ENCODE measurements around the gene FAM186B.

FAM186B gene

DNA sequence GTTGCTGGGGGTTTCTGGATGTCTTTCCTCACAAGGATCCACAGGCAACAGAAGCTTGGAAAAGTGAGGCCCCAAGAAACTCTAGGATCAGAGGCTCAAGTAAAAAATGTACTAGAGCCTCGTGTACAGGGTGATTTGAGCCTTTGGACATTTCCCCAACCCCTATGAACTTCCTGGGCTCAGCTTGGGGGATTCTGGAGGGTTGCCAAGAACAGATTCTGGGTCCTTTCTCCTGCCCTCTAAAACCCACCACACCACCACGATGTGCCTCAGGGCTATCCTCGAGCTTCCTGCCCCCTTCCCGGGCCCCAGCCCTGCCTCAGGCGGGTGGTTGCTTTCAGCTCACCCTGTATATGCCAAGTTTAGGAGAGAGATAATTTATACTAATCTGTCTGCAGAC lies 583 bp downstream of the FAM186B start:
- DNase-seq: no peak

DNA sequence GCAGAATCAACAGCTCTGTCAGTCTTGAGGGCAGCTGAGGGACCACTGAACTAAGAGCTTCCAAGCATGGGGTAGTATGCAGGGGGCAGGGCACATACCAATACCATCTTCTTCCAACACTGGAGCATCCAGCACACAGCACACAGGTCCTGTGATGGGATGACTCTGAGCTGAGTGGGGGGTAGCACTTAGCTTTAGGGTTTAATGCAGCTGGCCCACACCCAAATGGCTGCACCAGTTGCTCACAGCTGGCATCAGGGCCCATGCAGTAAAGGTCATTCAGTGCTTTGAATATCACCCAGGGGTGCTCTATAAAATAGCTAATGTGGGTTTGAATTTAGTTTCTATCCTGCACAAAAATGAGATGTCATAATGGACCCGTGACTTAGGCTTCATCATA lies 1.7 kb downstream of the FAM186B start:
- no peak for DNase-seq

DNA sequence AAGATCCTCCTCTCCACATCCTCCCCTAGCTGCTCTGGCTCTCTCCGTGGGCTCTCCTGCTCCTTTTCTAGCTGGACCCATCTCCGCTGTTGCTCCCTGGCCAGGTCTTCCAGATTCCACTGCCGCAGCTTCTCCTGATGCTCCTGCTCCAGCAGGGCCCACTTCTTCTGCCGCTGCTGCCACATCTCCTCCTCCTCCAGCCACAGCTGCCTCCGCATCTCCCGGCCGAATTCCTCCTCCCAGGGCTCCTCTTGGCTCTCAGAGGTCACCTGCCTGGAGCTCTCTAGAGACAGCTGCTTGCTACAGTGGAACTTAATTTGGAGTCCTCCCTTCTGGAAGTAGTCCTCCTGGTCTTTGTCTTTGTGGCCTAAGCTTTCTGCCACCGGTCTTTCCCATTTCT lies 5.5 kb downstream of the FAM186B start:
- DNase-seq: no peak

DNA sequence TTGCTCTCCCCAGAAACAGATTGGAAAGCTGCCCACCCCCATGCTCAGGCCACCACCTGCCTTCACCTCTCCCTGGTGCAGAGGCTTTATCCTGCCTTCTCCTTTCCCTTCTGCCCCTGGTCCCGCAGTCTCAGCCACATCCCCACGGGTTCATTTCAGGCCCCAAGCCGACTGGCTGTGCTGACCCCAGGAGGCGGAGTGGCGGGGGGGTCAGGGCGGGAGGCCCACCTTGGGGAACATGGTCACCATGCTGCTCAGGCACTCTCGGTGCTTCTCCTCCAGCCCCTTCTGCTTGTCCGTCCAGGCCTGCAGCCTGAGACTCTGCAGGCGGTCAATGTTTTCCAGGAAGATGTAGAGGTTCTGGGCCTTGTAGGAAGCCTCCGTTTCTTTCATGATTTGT lies 6.9 kb downstream of the FAM186B start:
- no peak for DNase-seq

DNA sequence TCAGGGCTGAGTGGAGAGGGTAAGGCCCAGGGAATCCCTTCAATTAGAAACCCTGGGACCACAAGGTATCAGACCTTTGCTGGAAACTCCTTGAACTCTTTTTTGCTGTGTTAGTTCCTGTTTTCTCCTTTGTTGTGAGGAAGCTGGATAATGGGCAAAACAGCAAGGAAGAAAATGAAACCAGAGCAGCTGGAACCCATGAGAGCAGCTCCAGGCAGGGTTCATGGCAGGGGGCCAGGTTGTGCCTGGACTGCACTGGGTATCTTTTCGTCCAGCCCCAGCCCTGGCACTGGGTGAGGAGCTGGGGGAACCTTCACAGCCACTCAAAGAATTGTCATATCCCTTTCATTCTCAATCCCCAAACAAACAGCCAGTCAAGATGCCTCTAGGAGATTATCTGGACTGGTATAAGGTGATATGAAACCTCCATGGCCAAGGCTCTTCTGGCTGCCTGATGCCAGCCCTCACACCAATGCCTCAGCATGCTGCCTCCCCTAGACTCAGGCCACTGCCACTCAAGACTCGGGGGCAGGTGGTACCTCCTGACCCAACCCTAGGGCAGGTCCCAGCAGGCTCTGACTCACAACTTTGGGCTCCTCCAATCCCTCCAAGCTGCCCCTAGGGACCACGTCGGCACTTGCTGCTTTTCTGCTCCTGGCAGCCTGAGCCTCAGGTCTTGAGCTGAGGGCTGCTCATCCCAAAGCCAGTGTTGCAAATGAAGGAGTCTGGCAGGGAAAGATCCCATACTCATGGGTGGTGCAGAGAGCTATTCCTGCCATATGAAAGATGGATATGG lies 16.5 kb downstream of the FAM186B start:
- no peak for DNase-seq

DNA sequence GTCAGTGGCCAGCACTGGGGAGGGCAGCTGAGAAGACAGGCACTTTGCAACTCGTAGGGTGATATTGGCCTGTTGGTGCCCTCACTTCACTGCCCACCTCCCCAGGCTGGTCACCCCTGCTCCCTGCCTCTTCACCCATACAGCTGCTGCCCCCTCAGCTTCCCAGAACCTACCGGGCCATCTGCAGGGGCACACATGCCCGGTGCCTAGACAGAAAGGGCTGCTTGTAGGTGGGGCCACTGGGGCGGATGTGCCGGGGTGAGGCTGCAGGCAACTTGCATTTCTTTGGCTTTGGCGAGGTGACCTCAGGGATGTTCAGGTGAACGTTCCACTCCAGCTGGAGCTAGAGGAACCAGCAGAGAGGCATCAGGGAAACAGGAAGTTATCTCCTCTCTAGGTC lies 17.2 kb downstream of the FAM186B start:
- DNase-seq: no peak

DNA sequence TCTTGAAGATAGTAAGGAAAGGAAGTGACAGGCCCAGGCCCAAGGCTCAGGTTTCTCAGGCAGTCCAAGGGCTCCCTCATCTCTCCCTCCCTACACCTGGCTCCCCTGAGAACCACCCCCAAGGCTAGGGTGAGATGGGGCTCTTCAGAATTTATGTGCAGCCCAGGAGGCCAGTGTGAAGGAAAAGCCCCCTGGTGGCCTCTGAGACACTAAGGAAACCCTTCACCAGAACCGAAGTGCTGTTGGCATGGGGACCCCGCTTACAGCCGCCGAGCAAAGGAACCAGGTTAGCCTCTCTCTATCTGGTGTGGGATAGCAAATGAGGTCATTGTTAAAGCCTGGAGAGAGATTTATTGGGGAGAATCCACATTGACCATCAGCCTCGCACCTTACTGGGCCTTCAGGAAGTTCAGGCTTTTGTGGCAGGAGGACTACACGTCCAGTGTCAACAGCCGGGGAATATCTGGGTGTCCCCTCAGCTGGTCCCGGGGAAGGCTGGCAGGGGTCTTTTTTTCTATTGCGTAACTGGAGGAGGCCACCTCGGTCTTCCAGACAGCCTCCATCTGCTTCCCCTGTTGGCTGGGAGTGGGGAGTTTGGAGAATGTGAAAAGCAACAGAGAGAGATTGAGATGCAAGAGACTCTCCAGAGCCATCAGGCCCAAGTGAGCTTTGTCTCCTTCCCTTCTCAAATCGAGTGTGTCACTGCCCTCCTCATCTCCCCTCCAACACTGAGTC lies 18.1 kb downstream of the FAM186B start:
- DNase-seq: no peak

GRCh38 chr12:49585477-49586459 lies 19.7 kb downstream of the FAM186B start:
- no peak for DNase-seq

DNA sequence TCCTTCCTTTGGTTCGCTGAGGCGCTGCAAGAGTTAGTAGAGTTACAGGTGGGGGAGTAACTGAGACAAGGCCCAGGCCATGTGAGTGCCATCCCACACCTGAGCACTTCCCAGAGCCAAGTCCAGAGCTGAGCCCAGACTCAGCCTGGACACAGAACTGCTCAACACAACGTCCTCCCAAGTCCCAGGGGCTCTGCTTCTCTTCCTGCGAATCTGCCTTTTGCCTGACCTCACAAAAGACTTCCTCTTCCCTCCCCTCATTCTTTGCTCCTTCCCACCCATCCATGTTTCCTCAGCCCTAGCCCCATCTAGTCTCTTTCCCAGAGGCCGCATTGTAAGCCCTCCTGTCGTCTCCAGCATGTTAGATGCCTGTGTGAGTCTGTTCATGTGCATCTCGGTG lies 20.8 kb downstream of the FAM186B start:
- no peak for DNase-seq

GRCh38 chr12:49583366-49584094 lies 21.9 kb downstream of the FAM186B start:
- no peak for DNase-seq

GRCh38 chr12:49582850-49583249 lies 22.6 kb downstream of the FAM186B start:
- DNase-seq: no peak

GRCh38 chr12:49582201-49582600 lies 23.2 kb downstream of the FAM186B start:
- DNase-seq: no peak

- DNase-seq: peak; percentile 77
Observed at GRCh38 chr12:49580572-49581535, 24.6 kb downstream of the FAM186B start.

GRCh38 chr12:49578471-49579112 lies 26.8 kb downstream of the FAM186B start:
- no peak for DNase-seq

DNA sequence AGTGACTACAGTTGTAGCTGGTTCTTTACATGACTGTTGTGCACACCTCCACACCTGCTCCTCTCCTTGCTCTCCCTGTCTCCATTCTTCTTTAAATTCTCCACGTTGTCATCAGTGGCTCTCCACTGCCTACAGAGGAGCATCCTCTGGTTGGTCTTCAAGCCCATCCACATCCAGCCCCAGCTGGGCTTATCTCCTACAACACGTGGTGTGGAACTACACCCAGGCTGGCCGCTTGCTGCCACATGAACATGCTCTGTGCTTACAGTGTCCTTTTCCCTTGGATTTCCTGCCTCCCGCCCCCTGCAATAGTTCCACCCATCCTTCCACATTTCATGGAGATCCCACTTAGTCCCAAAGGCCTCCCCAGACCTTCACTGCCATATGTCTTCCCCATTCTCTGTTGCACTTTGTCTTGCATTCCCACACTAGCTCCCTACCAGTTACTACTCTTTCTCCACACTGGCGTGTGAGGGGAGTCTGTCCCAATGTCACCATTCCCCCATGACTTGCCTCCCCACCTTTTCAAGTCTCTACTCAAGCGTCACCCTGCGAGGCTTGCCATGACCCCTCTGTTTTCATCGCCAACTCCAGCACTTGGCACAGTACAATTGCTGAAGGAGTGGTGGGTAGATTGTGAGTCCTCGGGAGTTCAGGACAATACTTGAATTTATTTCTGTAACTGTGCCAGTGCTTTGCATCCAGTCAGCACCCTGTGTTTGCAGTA lies 27.7 kb downstream of the FAM186B start:
- DNase-seq: no peak

DNA sequence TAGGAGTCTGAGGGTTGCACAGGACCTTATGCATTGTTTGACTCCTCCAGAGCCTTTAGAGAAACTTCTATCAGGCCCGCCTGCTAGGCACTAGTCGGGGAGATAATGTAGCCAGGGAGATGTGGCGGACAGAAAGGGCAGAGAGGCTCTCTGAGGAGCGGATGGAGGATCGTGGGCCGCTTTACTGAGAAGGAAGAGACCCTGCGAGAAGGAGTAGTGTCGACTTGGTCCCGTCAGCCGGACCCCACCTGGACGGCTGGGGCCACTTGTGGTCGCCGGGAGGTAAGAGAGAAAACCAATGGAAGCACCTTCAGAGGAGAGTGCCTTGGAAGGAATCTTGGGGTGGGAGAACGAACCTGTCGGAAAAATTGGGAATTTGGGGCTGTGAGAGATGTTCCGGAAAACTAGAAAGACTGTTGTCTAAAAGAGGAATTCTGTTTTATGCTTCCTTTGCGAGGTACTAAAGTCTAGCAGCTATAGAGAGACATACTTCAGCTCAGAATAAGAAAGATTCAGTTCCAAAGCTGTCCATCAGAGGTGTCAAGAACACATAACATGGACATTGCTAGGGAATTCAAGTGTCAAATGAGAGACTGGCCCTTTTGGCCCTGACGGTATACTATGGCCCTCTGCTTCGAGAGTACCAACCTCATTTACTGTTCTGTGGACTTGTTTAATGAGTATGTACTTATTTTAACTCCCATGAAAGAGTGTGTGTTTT lies 36.8 kb downstream of the FAM186B start:
- DNase-seq: no peak

GRCh38 chr12:49567611-49568441 lies 37.6 kb downstream of the FAM186B start, which contains the start of gene MCRS1:
TSS of gene MCRS1 (minus strand) at chr12:49568142. CDS start at chr12:49566731, 1,411 bp downstream.
- peak; percentile 95 for DNase-seq

DNA sequence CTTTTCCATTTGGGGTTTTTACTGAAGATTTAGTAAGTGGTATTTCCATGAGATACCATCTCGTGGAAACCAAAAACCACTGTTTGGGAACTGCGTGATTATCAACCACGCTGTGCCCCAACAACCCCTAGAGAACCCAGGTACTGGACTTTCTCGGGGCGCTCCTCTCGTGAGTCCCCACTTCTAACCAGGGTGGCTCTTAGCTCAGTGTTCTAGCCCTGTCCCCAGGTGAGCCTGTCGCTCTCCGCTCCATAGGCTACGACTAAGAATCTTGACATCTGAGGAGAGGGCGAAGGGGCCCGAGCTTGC lies 38.2 kb downstream of the FAM186B start:
- DNase-seq: no peak
